ENCODE data around the gene PRPF40A.

GRCh38 chr2:152723918-152724317, 6.7 kb upstream of the PRPF40A start:
- TF ChIP-seq POLR2A (IDR thresholded peaks at IDR 0.05), result no peak
- TF ChIP-seq CTCF (IDR thresholded peaks at IDR 0.05), result no peak

Measured in stomach (tissue), 4 donors.